Stimulated activated CD4-positive, alpha-beta T cell treated with anti-CD3 and anti-CD28 coated beads, Interleukin-15, amount 100 ng/mL, for 48 hours (primary cell): Measurements from ENCODE around the gene COL9A3.

ENCODE experiments used
- DNase-seq, 2 donors: peaks; one replicate each; pipeline ENCODE4 v3.0.0-alpha.2; 2020; ENCODE audit warnings: low read depth in 2 of 2

Gene COL9A3

GRCh38 chr20:62880147-62880934 lies 63.5 kb downstream of the COL9A3 start:
- no peak for DNase-seq

GRCh38 chr20:62880935-62881661 lies 64.2 kb downstream of the COL9A3 start:
- no peak for DNase-seq

DNA sequence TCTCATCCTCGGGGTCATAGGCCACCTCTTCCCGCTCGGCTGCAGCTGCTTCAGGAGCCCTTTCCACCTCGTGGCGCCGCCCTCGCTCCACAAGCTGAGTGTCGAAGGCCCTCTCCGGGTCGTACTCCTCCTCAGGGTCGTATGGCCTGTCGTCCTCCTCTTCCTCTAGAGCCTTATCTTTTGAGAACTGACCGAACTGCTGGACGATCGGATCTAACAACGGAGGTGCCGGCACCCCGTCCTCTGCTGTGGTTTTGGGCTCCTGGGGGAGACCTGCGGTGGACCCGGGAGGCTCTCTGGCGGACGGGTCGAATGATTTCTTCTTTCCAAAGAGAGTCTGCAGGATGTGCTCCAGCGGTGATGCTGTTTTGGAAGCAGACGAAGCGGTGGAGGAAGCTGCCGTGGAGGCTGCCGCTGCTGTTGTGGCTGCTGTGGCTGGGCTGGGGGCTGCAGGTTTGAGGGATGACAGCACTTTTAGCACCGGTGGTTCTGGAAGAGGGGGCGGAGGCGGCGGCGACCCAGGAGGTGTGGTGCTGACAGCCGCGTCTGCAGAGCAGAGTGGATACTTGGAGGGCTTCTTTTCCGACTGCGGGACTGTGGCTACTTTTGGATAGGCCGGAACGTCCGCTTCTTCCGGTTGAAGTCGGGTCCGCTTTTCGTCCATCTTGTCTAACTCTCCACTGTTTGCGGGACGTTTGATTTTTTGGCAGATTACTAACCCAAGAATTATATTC lies 65.0 kb downstream of the COL9A3 start:
- no peak for DNase-seq

DNA sequence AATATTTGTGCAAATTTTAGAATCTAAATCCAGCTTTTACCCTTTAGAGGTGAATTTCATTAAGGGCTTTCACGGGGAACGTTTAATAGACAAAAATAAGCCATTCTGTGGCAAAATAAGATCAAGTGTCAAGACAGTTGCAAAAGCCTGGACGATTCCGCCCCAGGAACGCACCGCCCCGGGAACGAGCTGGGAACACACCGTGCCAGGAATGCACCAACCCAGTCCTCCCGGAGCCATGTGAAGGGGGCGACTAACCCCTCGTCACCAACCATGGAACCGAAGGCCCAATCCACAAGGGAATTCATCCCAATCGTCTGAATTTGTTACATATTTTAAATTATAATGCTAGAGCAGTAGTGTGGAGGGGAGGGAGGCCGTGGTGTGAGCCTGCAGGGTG lies 65.6 kb downstream of the COL9A3 start:
- DNase-seq = no peak

DNA sequence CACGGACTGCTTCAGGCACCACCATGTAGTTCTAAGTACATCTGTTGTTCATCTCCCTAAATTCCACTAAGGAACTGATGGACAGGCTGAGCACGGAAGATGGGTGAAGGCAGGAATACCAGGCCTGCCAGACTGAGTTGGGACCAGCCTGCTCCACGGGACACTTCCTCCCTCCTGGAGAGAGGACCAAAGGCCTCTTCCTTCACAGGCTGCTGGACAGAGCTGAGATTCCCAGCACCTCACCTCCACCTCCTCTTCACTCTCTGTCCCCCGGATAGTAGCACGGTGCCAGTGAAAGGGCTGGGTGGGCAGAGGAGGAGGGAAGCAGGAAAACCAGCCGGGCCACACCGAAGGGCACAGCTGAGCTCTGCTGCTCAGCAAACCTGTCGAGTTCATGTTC lies 67.7 kb downstream of the COL9A3 start:
- DNase-seq = no peak

- no peak for DNase-seq
These were observed 68.4 kb downstream of the COL9A3 start for GRCh38 chr20:62885046-62885895.

- DNase-seq = no peak
These were observed 69.3 kb downstream of the COL9A3 start for GRCh38 chr20:62885896-62886708.

GRCh38 chr20:62886709-62887058 lies 69.8 kb downstream of the COL9A3 start:
- no peak for DNase-seq

GRCh38 chr20:62887152-62887859 lies 70.5 kb downstream of the COL9A3 start:
- DNase-seq = no peak

- DNase-seq = no peak
These were observed 71.0 kb downstream of the COL9A3 start for GRCh38 chr20:62887860-62888239.

DNA sequence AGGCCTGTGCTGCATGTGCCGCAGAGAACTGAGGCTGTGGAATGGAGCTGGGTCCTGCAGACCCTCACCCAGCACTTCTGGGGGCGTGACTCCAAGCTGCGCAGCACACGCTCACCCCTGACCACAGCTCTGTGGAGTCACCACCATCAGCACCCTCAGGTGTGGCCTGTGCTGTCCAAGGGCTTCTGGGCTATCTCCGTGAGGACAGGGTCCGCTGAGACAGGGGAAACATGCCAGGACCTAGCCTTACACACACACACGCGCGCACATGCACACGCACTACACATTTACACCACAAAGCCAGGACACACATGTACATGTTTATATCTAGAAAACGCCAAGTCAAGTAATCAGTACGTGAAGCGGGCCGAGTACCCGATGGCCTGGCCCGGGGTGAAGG lies 71.6 kb downstream of the COL9A3 start:
- no peak for DNase-seq

DNA sequence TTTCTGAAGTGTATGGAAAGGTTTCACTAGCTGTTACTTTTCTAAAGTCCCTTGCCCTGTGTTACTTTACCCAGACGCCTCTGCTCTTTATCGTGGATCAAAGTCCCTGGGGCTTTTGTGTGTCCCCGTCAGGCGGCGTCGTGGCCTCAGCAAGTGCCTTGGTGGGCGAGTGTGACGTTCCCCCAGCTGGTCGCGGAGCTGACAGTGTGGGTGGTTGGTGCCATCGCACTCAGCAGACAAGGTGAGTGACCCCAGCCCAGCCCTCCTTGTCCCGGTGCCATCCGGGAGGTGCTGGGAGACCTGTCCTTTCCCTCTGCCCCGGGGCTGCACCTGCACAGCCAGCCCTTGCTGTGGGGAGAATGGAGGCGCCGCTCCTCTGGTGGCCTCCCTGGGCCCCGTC lies 72.1 kb downstream of the COL9A3 start:
- no peak for DNase-seq

- no peak for DNase-seq
These were observed 72.6 kb downstream of the COL9A3 start for GRCh38 chr20:62889411-62889810.

- DNase-seq = no peak
These were observed 73.0 kb downstream of the COL9A3 start for GRCh38 chr20:62889871-62890270.

- no peak for DNase-seq
These were observed 73.6 kb downstream of the COL9A3 start for GRCh38 chr20:62890444-62890843.
